Activated T-helper 1 cell treated with anti-CD3 and anti-CD28 coated beads, Interleukin-12 subunit alpha, Interleukin-12 subunit beta, Interleukin-2, Interleukin-4 antibody, amounts not matched to agents 30 ng/mL and 10 ng/mL and 1 ng/mL, durations not matched to agents 14 hours and 24 hours and 36 hours (primary cell): ENCODE data around the gene CYP2D6. TPM values are rescaled to one million over a fixed set of nuclear protein-coding genes. Genes with fewer than 3 reads are reported as not detected.

Experiments used
- DNase-seq: peaks from one replicate; pipeline ENCODE4 v3.0.0; 2021; ENCODE audit warnings: low spot score
- H3K27ac Mint-ChIP-seq: one replicate; pipeline ENCODE4 v1.8.0; 2021; ENCODE audit warnings: mild to moderate bottlenecking, mixed read lengths
- H3K27me3 Mint-ChIP-seq: one replicate; pipeline ENCODE4 v1.8.0; 2022; ENCODE audit warnings: mild to moderate bottlenecking, moderate library complexity, mixed read lengths; ENCODE audit not compliant: insufficient read depth
- H3K36me3 Mint-ChIP-seq: one replicate; pipeline ENCODE4 v1.8.0; 2021; ENCODE audit warnings: low read depth, mixed read lengths
- H3K4me1 Mint-ChIP-seq: one replicate; pipeline ENCODE4 v1.8.0; 2021; ENCODE audit warnings: low read depth, mixed read lengths
- H3K4me3 Mint-ChIP-seq: one replicate; pipeline ENCODE4 v1.8.0; 2021; ENCODE audit warnings: mild to moderate bottlenecking, moderate library complexity, mixed read lengths
- H3K9me3 Mint-ChIP-seq: one replicate; pipeline ENCODE4 v1.8.0; 2021; ENCODE audit warnings: mixed read lengths
- intact Hi-C: fragments of 100-400 bp; cut with micrococcal nuclease; formaldehyde crosslinking; loops from one replicate; pipeline ENCODE4 v1.15.1; 2024
- total RNA-seq: library from RNA; stranded (reverse); gene quantifications from 2 replicates; pipeline ENCODE4 v1.2.3, GENCODE V29; 2022

CYP2D6 gene
- total RNA-seq, 1 donor from 2014 or later, result 4.6 TPM

DNA sequence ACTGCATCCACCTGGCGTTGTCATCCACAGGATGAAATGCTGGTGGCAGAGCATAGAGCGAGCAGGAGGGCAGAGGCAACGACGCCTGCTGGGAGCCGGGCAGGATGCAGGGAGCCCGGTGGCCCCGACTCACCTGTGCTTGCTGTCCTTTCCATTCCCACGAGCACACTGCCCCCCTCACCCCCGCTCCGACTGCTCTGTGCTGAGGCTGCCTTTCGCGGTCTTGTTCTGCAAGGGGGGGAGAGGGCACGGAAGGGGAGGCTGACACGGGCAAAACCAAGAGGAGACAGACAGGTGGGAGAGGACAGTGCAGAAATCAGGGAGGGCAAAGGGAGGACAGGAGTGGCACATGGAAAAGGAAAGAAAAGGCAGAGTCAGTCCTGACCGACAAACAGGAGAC lies 37.9 kb upstream of the CYP2D6 start:
- Mint-ChIP-seq H3K36me3 (peaks cover 29% of the 10 kb centered on the region), H3K4me1 (peaks cover 17% of the 10 kb centered on the region), H3K4me3 (no peak overlapping the region), H3K27me3 (no peaks in the 10 kb centered on the region), H3K9me3 (no peaks in the 10 kb centered on the region), H3K27ac (no peak overlapping the region)
- intact Hi-C loops, result loop anchor here (2.0 to 5.0 kb wide), 2 partner anchors 146 to 199 kb away; no protein-coding TSS in a partner anchor
- no peak for DNase-seq

DNA sequence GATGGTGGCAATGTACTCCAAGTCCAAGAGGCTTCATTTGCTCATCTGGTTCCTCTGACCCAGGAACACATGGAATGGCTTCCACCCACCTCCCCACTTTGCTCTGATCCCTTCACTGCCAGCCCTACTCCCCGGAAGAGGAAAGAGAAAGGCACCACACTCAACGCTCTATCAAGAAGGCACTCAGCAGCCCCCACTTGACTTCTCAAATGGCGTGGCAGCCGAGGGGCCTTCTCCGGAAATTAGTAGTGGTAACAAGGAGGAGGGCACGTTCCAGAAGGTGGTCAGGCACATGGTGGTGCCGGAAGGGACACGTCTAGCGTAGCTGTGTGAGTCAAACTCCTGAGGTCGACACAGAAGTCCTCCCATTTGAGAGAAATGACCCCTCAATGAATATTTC lies 36.5 kb upstream of the CYP2D6 start:
- H3K27ac Mint-ChIP-seq, result no peak overlapping the region
- H3K27me3 Mint-ChIP-seq, result no peaks in the 10 kb centered on the region
- DNase-seq, result no peak
- intact Hi-C loops, result loop anchor here (5.0 kb wide), 1 partner anchor 200 kb away; no protein-coding TSS in a partner anchor
- no peaks in the 10 kb centered on the region for H3K9me3 Mint-ChIP-seq
- peaks cover 25% of the 10 kb centered on the region for H3K36me3 Mint-ChIP-seq
- no peak overlapping the region for H3K4me3 Mint-ChIP-seq
- peaks cover 10% of the 10 kb centered on the region for H3K4me1 Mint-ChIP-seq

- Mint-ChIP-seq H3K4me1 (peaks cover 10% of the 10 kb centered on the region), H3K36me3 (peaks cover 25% of the 10 kb centered on the region), H3K27me3 (no peaks in the 10 kb centered on the region), H3K27ac (peak overlapping the region; percentile 23), H3K4me3 (no peak overlapping the region), H3K9me3 (no peaks in the 10 kb centered on the region)
- DNase-seq, result no peak
- intact Hi-C loops, result loop anchor here (5.0 kb wide), 1 partner anchor 202 kb away; no protein-coding TSS in a partner anchor
Measured at GRCh38 chr22:42164901-42165300, 34.3 kb upstream of the CYP2D6 start.

DNA sequence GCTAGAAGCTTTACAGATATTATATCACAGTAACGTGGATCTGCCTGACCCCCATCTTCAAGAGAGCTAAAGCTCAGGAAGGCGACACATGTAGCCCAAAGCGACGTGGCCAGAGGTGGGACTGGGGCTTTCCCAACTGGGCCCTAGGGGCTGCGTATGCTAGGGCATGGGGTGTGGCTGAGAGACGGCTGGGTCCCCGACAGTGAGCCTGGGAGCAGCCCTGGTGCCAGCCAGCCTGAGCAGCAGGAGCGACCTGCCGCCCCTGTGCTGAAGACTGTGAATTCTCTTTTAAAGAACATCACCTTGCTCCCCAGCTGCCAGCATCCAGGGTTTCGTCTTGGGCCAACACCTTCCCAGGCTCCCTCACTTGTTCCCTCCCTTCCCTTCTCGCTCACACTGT lies 32.9 kb upstream of the CYP2D6 start:
- Mint-ChIP-seq H3K4me1 (peaks cover 5% of the 10 kb centered on the region), H3K4me3 (no peak overlapping the region), H3K9me3 (no peaks in the 10 kb centered on the region), H3K27me3 (no peaks in the 10 kb centered on the region), H3K27ac (no peak overlapping the region), H3K36me3 (peaks cover 20% of the 10 kb centered on the region)
- DNase-seq, result no peak
- intact Hi-C loops, result no loop called here

DNA sequence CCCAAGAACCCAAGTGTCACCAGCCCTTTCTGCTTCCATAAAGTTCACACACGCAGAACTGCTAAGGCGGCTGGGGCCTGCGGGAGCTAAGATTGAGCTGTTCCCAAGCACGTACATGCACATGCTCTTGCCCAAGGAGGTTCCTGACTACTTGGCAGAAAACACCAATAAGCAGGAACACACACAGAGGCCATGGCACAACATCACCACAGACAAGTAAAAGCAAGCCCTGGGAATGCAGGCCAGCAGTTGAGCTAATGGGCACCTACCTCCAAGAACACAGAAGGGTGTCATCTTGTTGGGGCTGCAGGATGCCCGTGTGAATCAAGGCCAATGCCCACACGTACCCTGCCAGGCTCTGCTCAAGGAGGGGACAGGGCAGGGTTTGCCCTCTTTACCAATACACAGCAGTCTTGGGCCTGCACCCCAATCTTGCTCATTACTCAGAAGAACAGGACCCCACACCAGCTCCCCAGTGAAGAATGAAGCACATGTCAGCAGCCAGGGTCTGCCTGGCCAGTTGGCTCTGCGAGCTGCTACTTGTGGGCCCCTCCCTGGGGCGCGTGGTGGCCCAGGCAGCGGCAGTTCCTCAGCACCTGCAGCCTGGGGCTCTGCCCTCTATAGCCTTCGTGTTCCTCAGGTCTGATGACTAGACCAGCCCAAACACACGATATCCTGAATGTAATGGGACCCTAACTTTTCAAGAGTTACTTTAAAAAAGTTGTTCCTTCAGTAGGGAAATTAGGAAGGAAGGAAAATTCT lies 32.3 kb upstream of the CYP2D6 start:
- DNase-seq, result no peak
- no peaks in the 10 kb centered on the region for H3K9me3 Mint-ChIP-seq
- H3K4me1 Mint-ChIP-seq, result peaks cover 5% of the 10 kb centered on the region
- H3K36me3 Mint-ChIP-seq, result peaks cover 22% of the 10 kb centered on the region
- no peaks in the 10 kb centered on the region for H3K27me3 Mint-ChIP-seq
- intact Hi-C loops, result no loop called here
- no peak overlapping the region for H3K4me3 Mint-ChIP-seq
- H3K27ac Mint-ChIP-seq, result no peak overlapping the region

GRCh38 chr22:42160830-42161696 lies 30.5 kb upstream of the CYP2D6 start:
- Mint-ChIP-seq H3K36me3 (peaks cover 20% of the 10 kb centered on the region), H3K27me3 (no peaks in the 10 kb centered on the region), H3K4me3 (no peak overlapping the region), H3K27ac (no peak overlapping the region), H3K9me3 (no peaks in the 10 kb centered on the region), H3K4me1 (no peaks in the 10 kb centered on the region)
- DNase-seq, result no peak
- intact Hi-C loops, result no loop called here

DNA sequence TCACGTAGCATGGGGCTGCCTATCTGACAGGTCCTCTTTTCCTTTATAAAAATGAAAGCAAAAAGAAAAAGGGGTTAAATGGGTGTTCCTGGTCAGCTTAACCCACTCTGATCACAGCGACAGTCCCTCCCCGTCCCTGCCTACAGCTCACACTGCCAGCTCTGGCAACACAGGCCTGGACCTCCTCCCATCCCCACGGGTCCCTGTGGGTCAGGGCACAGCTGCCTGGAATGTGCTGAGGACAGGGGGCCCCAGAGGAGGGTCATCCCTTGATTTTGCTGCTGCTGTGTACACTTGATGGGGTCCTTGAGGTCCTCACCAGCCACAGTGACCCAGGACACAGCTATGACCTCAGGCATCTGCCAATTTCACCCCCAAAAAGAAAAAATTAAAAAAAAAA lies 29.6 kb upstream of the CYP2D6 start:
- no peak overlapping the region for H3K27ac Mint-ChIP-seq
- DNase-seq, result no peak
- H3K36me3 Mint-ChIP-seq, result peaks cover 20% of the 10 kb centered on the region
- no peaks in the 10 kb centered on the region for H3K27me3 Mint-ChIP-seq
- no peak overlapping the region for H3K4me3 Mint-ChIP-seq
- intact Hi-C loops, result no loop called here
- no peaks in the 10 kb centered on the region for H3K9me3 Mint-ChIP-seq
- no peaks in the 10 kb centered on the region for H3K4me1 Mint-ChIP-seq

- H3K9me3 Mint-ChIP-seq, result no peaks in the 10 kb centered on the region
- H3K36me3 Mint-ChIP-seq, result peaks cover 15% of the 10 kb centered on the region
- H3K27me3 Mint-ChIP-seq, result no peaks in the 10 kb centered on the region
- no peak overlapping the region for H3K4me3 Mint-ChIP-seq
- no peaks in the 10 kb centered on the region for H3K4me1 Mint-ChIP-seq
- intact Hi-C loops, result no loop called here
- no peak overlapping the region for H3K27ac Mint-ChIP-seq
- no peak for DNase-seq
Measured at GRCh38 chr22:42158456-42159132, 28.0 kb upstream of the CYP2D6 start.

GRCh38 chr22:42156598-42156997 lies 26.0 kb upstream of the CYP2D6 start:
- Mint-ChIP-seq H3K36me3 (peaks cover 15% of the 10 kb centered on the region), H3K27ac (no peak overlapping the region), H3K4me1 (no peaks in the 10 kb centered on the region), H3K9me3 (no peaks in the 10 kb centered on the region), H3K4me3 (no peak overlapping the region), H3K27me3 (no peaks in the 10 kb centered on the region)
- intact Hi-C loops, result no loop called here
- no peak for DNase-seq

GRCh38 chr22:42156121-42156520 lies 25.5 kb upstream of the CYP2D6 start:
- H3K9me3 Mint-ChIP-seq, result no peaks in the 10 kb centered on the region
- H3K4me3 Mint-ChIP-seq, result no peak overlapping the region
- H3K36me3 Mint-ChIP-seq, result peaks cover 15% of the 10 kb centered on the region
- intact Hi-C loops, result no loop called here
- H3K27ac Mint-ChIP-seq, result no peak overlapping the region
- H3K4me1 Mint-ChIP-seq, result no peaks in the 10 kb centered on the region
- no peaks in the 10 kb centered on the region for H3K27me3 Mint-ChIP-seq
- DNase-seq, result no peak

- no peaks in the 10 kb centered on the region for H3K9me3 Mint-ChIP-seq
- DNase-seq, result no peak
- H3K27ac Mint-ChIP-seq, result no peak overlapping the region
- H3K36me3 Mint-ChIP-seq, result peaks cover 15% of the 10 kb centered on the region
- no peak overlapping the region for H3K4me3 Mint-ChIP-seq
- H3K27me3 Mint-ChIP-seq, result no peaks in the 10 kb centered on the region
- no peaks in the 10 kb centered on the region for H3K4me1 Mint-ChIP-seq
- intact Hi-C loops, result no loop called here
Measured at GRCh38 chr22:42155053-42155543, 24.5 kb upstream of the CYP2D6 start.

- Mint-ChIP-seq H3K27ac (no peak overlapping the region), H3K9me3 (no peaks in the 10 kb centered on the region), H3K36me3 (peaks cover 12% of the 10 kb centered on the region), H3K4me3 (no peak overlapping the region), H3K4me1 (no peaks in the 10 kb centered on the region), H3K27me3 (no peaks in the 10 kb centered on the region)
- no peak for DNase-seq
- intact Hi-C loops, result no loop called here
Measured at GRCh38 chr22:42154293-42155052, 23.9 kb upstream of the CYP2D6 start.
